Caco-2 (cell line): ENCODE results near the gene ACOX3. TPM values are rescaled to one million over a fixed set of nuclear protein-coding genes. Genes with fewer than 3 reads are reported as not detected.

ENCODE experiments used
- BruUV-seq: library from RNA; stranded (reverse); fragments of 400-500 nt; replicated peaks from 2 replicates; lab custom pipeline; 2021; lab: Mats Ljungman, UMichigan
- CTCF ChIA-PET: fragments of 300-600 bp; sonication (Branson Sonifier 250); formaldehyde crosslinking; loops from one replicate; lab custom pipeline; 2022; ENCODE audit warnings: antibody characterized with exemption; lab: Charles Lee
- POLR2A ChIA-PET: fragments of 300-600 bp; sonication (Branson Sonifier 250); formaldehyde crosslinking; loops from one replicate; lab custom pipeline; 2022; ENCODE audit warnings: antibody characterized with exemption; lab: Charles Lee
- DNase-seq, 2 experiments: peaks; one replicate each; pipeline versions ENCODE4 v3.0.0 to v3.0.0-alpha.2; 2020 to 2022
- H3K27me3 ChIP-seq: replicated peaks from 2 replicates; pipeline ENCODE4 v1.6.0; 2011; ENCODE audit warnings: low read length; ENCODE audit not compliant: control insufficient read depth, insufficient read depth
- H3K36me3 ChIP-seq: 2 replicates; pipeline ENCODE4 v1.5.1; 2011; ENCODE audit warnings: low read length; ENCODE audit not compliant: control insufficient read depth, insufficient read depth
- H3K4me1 ChIP-seq: fragments of 250-450 bp; sonication (Bioruptor Pico); 2 replicates; pipeline ENCODE4 v1.5.1; 2020; ENCODE audit warnings: mild to moderate bottlenecking
- H3K4me3 ChIP-seq: 2 replicates; pipeline ENCODE4 v1.5.1; 2011; ENCODE audit warnings: low read depth, mild to moderate bottlenecking, control low read depth, low read length
- H3K9me3 ChIP-seq: fragments of 250-450 bp; sonication (Bioruptor Pico); 2 replicates; pipeline ENCODE4 v1.5.1; 2020; ENCODE audit warnings: mild to moderate bottlenecking, moderate library complexity
- H3K27ac Mint-ChIP-seq: one replicate; pipeline ENCODE4 v1.8.0; 2022; ENCODE audit warnings: mixed read lengths; ENCODE audit not compliant: unreplicated experiment
- H3K27me3 Mint-ChIP-seq: one replicate; pipeline ENCODE4 v1.8.0; 2022; ENCODE audit warnings: mixed read lengths; ENCODE audit not compliant: insufficient read depth, unreplicated experiment
- H3K36me3 Mint-ChIP-seq: one replicate; pipeline ENCODE4 v1.8.0; 2022; ENCODE audit warnings: mild to moderate bottlenecking, mixed read lengths; ENCODE audit not compliant: insufficient read depth, unreplicated experiment
- H3K4me1 Mint-ChIP-seq: one replicate; pipeline ENCODE4 v1.8.0; 2022; ENCODE audit warnings: low read depth, mixed read lengths; ENCODE audit not compliant: unreplicated experiment
- H3K4me3 Mint-ChIP-seq: one replicate; pipeline ENCODE4 v1.8.0; 2022; ENCODE audit warnings: mild to moderate bottlenecking, moderate library complexity, mixed read lengths; ENCODE audit not compliant: unreplicated experiment
- H3K9me3 Mint-ChIP-seq: one replicate; pipeline ENCODE4 v1.8.0; 2022; ENCODE audit warnings: mixed read lengths; ENCODE audit not compliant: unreplicated experiment
- CTCF ChIP-seq, 2 experiments: fragments of 200-600 bp in 1 of 2; IDR thresholded peaks; 1 replicate in 1 of 2; 2 replicates in 1 of 2; pipeline versions ENCODE4 v1.5.1 to v1.8.0; 2011 to 2022; ENCODE audit warnings: antibody characterized with exemption in 1 of 2, control low read depth in 1 of 2, inconsistent platforms in 1 of 2, low read depth in 1 of 2, low read length in 1 of 2, mild to moderate bottlenecking in 1 of 2, moderate library complexity in 1 of 2; ENCODE audit not compliant: insufficient read depth in 1 of 2, severe bottlenecking in 1 of 2, unreplicated experiment in 1 of 2
- intact Hi-C: fragments of 100-400 bp; cut with micrococcal nuclease; formaldehyde crosslinking; loops from one replicate; pipeline ENCODE4 v1.10.0; 2022; ENCODE audit not compliant: unreplicated experiment
- total RNA-seq: library from RNA; stranded (reverse); gene quantifications from 2 replicates; pipeline ENCODE4 v1.2.3, GENCODE V29; 2022

ACOX3 gene
- total RNA-seq, 1 experiment from 2014 or later: 11.5 TPM

GRCh38 chr4:8474856-8475255 lies 34.3 kb upstream of the ACOX3 start:
- intact Hi-C loops: no loop called here

GRCh38 chr4:8473920-8474590 lies 33.5 kb upstream of the ACOX3 start:
- BruUV-seq: no TSS peak
- Histone ChIP-seq H3K4me1 (peaks cover 14% of the 10 kb centered on the region), H3K36me3 (no peaks in the 10 kb centered on the region), H3K9me3 (no peaks in the 10 kb centered on the region), H3K27me3 (no peaks in the 10 kb centered on the region), H3K4me3 (no peak overlapping the region)
- H3K9me3 Mint-ChIP-seq: no peaks in the 10 kb centered on the region
- CTCF ChIA-PET: interaction anchor here (0.9 kb wide), 1 partner anchor 112 kb away, joined by 4 read pairs; no protein-coding TSS in a partner anchor
- no peak overlapping the region for H3K4me3 Mint-ChIP-seq
- peaks cover 7% of the 10 kb centered on the region for H3K4me1 Mint-ChIP-seq
- TF ChIP-seq CTCF (IDR thresholded peaks at IDR 0.05; ENCODE audit: insufficient read depth in 1 of 2, low read depth in 1 of 2, low read length in 1 of 2, severe bottlenecking in 1 of 2, unreplicated experiment in 1 of 2): no peak
- no peak for DNase-seq
- H3K36me3 Mint-ChIP-seq: peaks cover 36% of the 10 kb centered on the region
- intact Hi-C loops: no loop called here
- H3K27me3 Mint-ChIP-seq: no peaks in the 10 kb centered on the region
- POLR2A ChIA-PET: no interaction called here
- H3K27ac Mint-ChIP-seq: peak overlapping the region; percentile 55

More at GRCh38 chr4:8474856-8475255, 34.3 kb upstream of the ACOX3 start:
- Mint-ChIP-seq H3K27ac (no peak overlapping the region), H3K4me1 (peaks cover 7% of the 10 kb centered on the region), H3K9me3 (no peaks in the 10 kb centered on the region), H3K27me3 (no peaks in the 10 kb centered on the region), H3K4me3 (no peak overlapping the region), H3K36me3 (peaks cover 34% of the 10 kb centered on the region)
- no peak for DNase-seq
- POLR2A ChIA-PET: no interaction called here
- TF ChIP-seq CTCF (IDR thresholded peaks at IDR 0.05; ENCODE audit: insufficient read depth in 1 of 2, low read depth in 1 of 2, low read length in 1 of 2, severe bottlenecking in 1 of 2, unreplicated experiment in 1 of 2): no peak
- Histone ChIP-seq H3K4me1 (peaks cover 14% of the 10 kb centered on the region), H3K9me3 (no peaks in the 10 kb centered on the region), H3K4me3 (no peak overlapping the region), H3K27me3 (no peaks in the 10 kb centered on the region), H3K36me3 (no peaks in the 10 kb centered on the region)
- CTCF ChIA-PET: no interaction called here
- no TSS peak for BruUV-seq

- peak overlapping the region; percentile 55 for H3K27ac Mint-ChIP-seq
Measured at GRCh38 chr4:8473198-8473919, 32.8 kb upstream of the ACOX3 start.

More at GRCh38 chr4:8473198-8473919, 32.8 kb upstream of the ACOX3 start:
- no peaks in the 10 kb centered on the region for H3K9me3 Mint-ChIP-seq
- intact Hi-C loops: no loop called here
- BruUV-seq: no TSS peak
- DNase-seq: no peak
- no peak for TF ChIP-seq CTCF (IDR thresholded peaks at IDR 0.05; ENCODE audit: insufficient read depth in 1 of 2, low read depth in 1 of 2, low read length in 1 of 2, severe bottlenecking in 1 of 2, unreplicated experiment in 1 of 2)
- Histone ChIP-seq H3K4me3 (no peak overlapping the region), H3K9me3 (no peaks in the 10 kb centered on the region), H3K36me3 (no peaks in the 10 kb centered on the region; the same call in 1 of the 2 replicates), H3K4me1 (peaks cover 14% of the 10 kb centered on the region), H3K27me3 (no peaks in the 10 kb centered on the region)
- ChIA-PET CTCF (interaction anchor here (0.9 kb wide), 1 partner anchor 113 kb away, joined by 4 read pairs; no protein-coding TSS in a partner anchor), POLR2A (no interaction called here)
- H3K36me3 Mint-ChIP-seq: peaks cover 34% of the 10 kb centered on the region
- H3K4me1 Mint-ChIP-seq: peaks cover 7% of the 10 kb centered on the region
- H3K4me3 Mint-ChIP-seq: no peak overlapping the region
- no peaks in the 10 kb centered on the region for H3K27me3 Mint-ChIP-seq
